Neural crest cell (in vitro differentiated cells): ENCODE measurements around the gene TRIM29. TPM values are rescaled to one million over a fixed set of nuclear protein-coding genes. Genes with fewer than 3 reads are reported as not detected.

ENCODE experiments used
- DNase-seq: peaks from one replicate; pipeline ENCODE4 v3.0.0; 2021; ENCODE audit warnings: low read depth, mixed read lengths, low spot score
- H3K27ac Mint-ChIP-seq: one replicate; pipeline ENCODE4 v1.8.0; 2021; ENCODE audit warnings: mild to moderate bottlenecking, mixed read lengths; ENCODE audit not compliant: unreplicated experiment
- H3K27me3 Mint-ChIP-seq: 2 replicates; pipeline ENCODE4 v1.8.0; 2021; ENCODE audit warnings: low read depth, mild to moderate bottlenecking, mixed read lengths
- H3K36me3 Mint-ChIP-seq: 2 replicates; pipeline ENCODE4 v1.8.0; 2021; ENCODE audit warnings: low read depth, mild to moderate bottlenecking, mixed read lengths
- H3K4me1 Mint-ChIP-seq: 2 replicates; pipeline ENCODE4 v1.8.0; 2021; ENCODE audit warnings: mixed read lengths
- H3K4me3 Mint-ChIP-seq: one replicate; pipeline ENCODE4 v1.8.0; 2021; ENCODE audit warnings: mild to moderate bottlenecking, mixed read lengths
- H3K9me3 Mint-ChIP-seq: 2 replicates; pipeline ENCODE4 v1.8.0; 2021; ENCODE audit warnings: mixed read lengths
- CTCF ChIP-seq: fragments of 200-600 bp; sonication (generic); conservative IDR thresholded peaks from 2 replicates; pipeline ENCODE4 v1.5.0; 2021; ENCODE audit warnings: antibody characterized with exemption, mild to moderate bottlenecking
- total RNA-seq: library from RNA; stranded (reverse); gene quantifications from 2 replicates; pipeline ENCODE4 v1.2.1, GENCODE V29; 2021

The TRIM29 gene
- total RNA-seq, 1 donor from 2014 or later = not detected

GRCh38 chr11:120141768-120142423, 4.0 kb upstream of the TRIM29 start:
- no peaks in the 10 kb centered on the region for H3K4me1 Mint-ChIP-seq
- H3K9me3 Mint-ChIP-seq = no peaks in the 10 kb centered on the region
- H3K36me3 Mint-ChIP-seq = no peaks in the 10 kb centered on the region
- TF ChIP-seq CTCF = no peak
- H3K27ac Mint-ChIP-seq = no peak overlapping the region
- peaks cover 13% of the 10 kb centered on the region for H3K27me3 Mint-ChIP-seq
- no peak overlapping the region for H3K4me3 Mint-ChIP-seq
- DNase-seq = no peak

GRCh38 chr11:120141113-120141767, 3.3 kb upstream of the TRIM29 start:
- Mint-ChIP-seq H3K4me1 (no peaks in the 10 kb centered on the region), H3K9me3 (no peaks in the 10 kb centered on the region), H3K27ac (no peak overlapping the region), H3K27me3 (peaks cover 13% of the 10 kb centered on the region), H3K4me3 (no peak overlapping the region), H3K36me3 (no peaks in the 10 kb centered on the region)
- TF ChIP-seq CTCF = no peak
- no peak for DNase-seq

GRCh38 chr11:120139316-120140069, 1.6 kb upstream of the TRIM29 start:
- H3K9me3 Mint-ChIP-seq = no peaks in the 10 kb centered on the region
- TF ChIP-seq CTCF = no peak
- H3K4me1 Mint-ChIP-seq = no peaks in the 10 kb centered on the region
- H3K27me3 Mint-ChIP-seq = peaks cover 9% of the 10 kb centered on the region
- DNase-seq = no peak
- no peaks in the 10 kb centered on the region for H3K36me3 Mint-ChIP-seq
- H3K4me3 Mint-ChIP-seq = no peak overlapping the region
- peak overlapping the region; percentile 81 for H3K27ac Mint-ChIP-seq

- Mint-ChIP-seq H3K4me3 (no peak overlapping the region), H3K36me3 (no peaks in the 10 kb centered on the region), H3K27me3 (peaks cover 5% of the 10 kb centered on the region), H3K9me3 (no peaks in the 10 kb centered on the region), H3K4me1 (no peaks in the 10 kb centered on the region), H3K27ac (no peak overlapping the region)
- TF ChIP-seq CTCF = no peak
- DNase-seq = no peak
These were observed 714 bp downstream of the TRIM29 start for GRCh38 chr11:120137187-120137610.

- no peaks in the 10 kb centered on the region for H3K4me1 Mint-ChIP-seq
- H3K9me3 Mint-ChIP-seq = no peaks in the 10 kb centered on the region
- no peak for TF ChIP-seq CTCF
- peaks cover 5% of the 10 kb centered on the region for H3K27me3 Mint-ChIP-seq
- no peak overlapping the region for H3K4me3 Mint-ChIP-seq
- no peak overlapping the region for H3K27ac Mint-ChIP-seq
- DNase-seq = no peak
- H3K36me3 Mint-ChIP-seq = no peaks in the 10 kb centered on the region
These were observed 1.6 kb downstream of the TRIM29 start for GRCh38 chr11:120136356-120136755.
